Measurements from ENCODE around the gene PPL.
"Not testable (repeated sequence)": the region's sequence is repeated elsewhere in the genome, so short reads cannot be mapped to it uniquely, and the experiment has no call there.

Gene PPL

GRCh38 chr16:4937782-4938682, 1.1 kb upstream of the PPL start:
- DNase-seq (ENCODE audit: low read depth, low spot score) = no peak
- no peak overlapping the region for H3K4me3 ChIP-seq (ENCODE audit: low read length)

GRCh38 chr16:4936181-4936990, 562 bp downstream of the PPL start:
- H3K4me3 ChIP-seq (ENCODE audit: low read length) = no peak overlapping the region
- DNase-seq (ENCODE audit: low read depth, low spot score) = no peak

GRCh38 chr16:4935241-4935855, 1.6 kb downstream of the PPL start:
- H3K4me3 ChIP-seq (ENCODE audit: low read length) = no peak overlapping the region
- no peak for DNase-seq (ENCODE audit: low read depth, low spot score)

GRCh38 chr16:4934591-4934990, 2.4 kb downstream of the PPL start:
- no peak for DNase-seq (ENCODE audit: low read depth, low spot score)
- no peak overlapping the region for H3K4me3 ChIP-seq (ENCODE audit: low read length)

- no peak overlapping the region for H3K4me3 ChIP-seq (ENCODE audit: low read length)
- no peak for DNase-seq (ENCODE audit: low read depth, low spot score)
Measured at GRCh38 chr16:4933871-4934395, 3.0 kb downstream of the PPL start.

- no peak for DNase-seq (ENCODE audit: low read depth, low spot score)
- H3K4me3 ChIP-seq (ENCODE audit: low read length) = no peak overlapping the region
Measured at GRCh38 chr16:4933433-4933832, 3.5 kb downstream of the PPL start.

- H3K4me3 ChIP-seq (ENCODE audit: low read length) = no peak overlapping the region
- DNase-seq (ENCODE audit: low read depth, low spot score) = no peak
Measured at GRCh38 chr16:4931381-4931780, 5.6 kb downstream of the PPL start.

- not testable (repeated sequence) for H3K4me3 ChIP-seq (ENCODE audit: low read length); DNase-seq (ENCODE audit: low read depth, low spot score)
Measured at GRCh38 chr16:4929619-4930018, 7.3 kb downstream of the PPL start.

- DNase-seq (ENCODE audit: low read depth, low spot score) = no peak
- no peak overlapping the region for H3K4me3 ChIP-seq (ENCODE audit: low read length)
Measured at GRCh38 chr16:4928227-4928626, 8.7 kb downstream of the PPL start.

- H3K4me3 ChIP-seq (ENCODE audit: low read length) = no peak overlapping the region
- DNase-seq (ENCODE audit: low read depth, low spot score) = no peak
Measured at GRCh38 chr16:4927661-4928060, 9.3 kb downstream of the PPL start.

- no peak overlapping the region for H3K4me3 ChIP-seq (ENCODE audit: low read length)
- DNase-seq (ENCODE audit: low read depth, low spot score) = no peak
Measured at GRCh38 chr16:4926928-4927327, 10.0 kb downstream of the PPL start.

GRCh38 chr16:4925791-4926190, 11.2 kb downstream of the PPL start:
- H3K4me3 ChIP-seq (ENCODE audit: low read length) = no peak overlapping the region

GRCh38 chr16:4925293-4925607, 11.7 kb downstream of the PPL start:
- H3K4me3 ChIP-seq (ENCODE audit: low read length) = no peak overlapping the region
- no peak for DNase-seq (ENCODE audit: low read depth, low spot score)

More at GRCh38 chr16:4925791-4926190, 11.2 kb downstream of the PPL start:
- no peak for DNase-seq (ENCODE audit: low read depth, low spot score)

- H3K4me3 ChIP-seq (ENCODE audit: low read length) = no peak overlapping the region
- DNase-seq (ENCODE audit: low read depth, low spot score) = no peak
Measured at GRCh38 chr16:4924593-4925292, 12.2 kb downstream of the PPL start.

- no peak overlapping the region for H3K4me3 ChIP-seq (ENCODE audit: low read length)
Measured at GRCh38 chr16:4923853-4924252, 13.1 kb downstream of the PPL start.

GRCh38 chr16:4922721-4923342, 14.1 kb downstream of the PPL start:
- no peak overlapping the region for H3K4me3 ChIP-seq (ENCODE audit: low read length)
- DNase-seq (ENCODE audit: low read depth, low spot score) = no peak

More at GRCh38 chr16:4923853-4924252, 13.1 kb downstream of the PPL start:
- DNase-seq (ENCODE audit: low read depth, low spot score) = no peak

GRCh38 chr16:4920826-4921225, 16.1 kb downstream of the PPL start:
- no peak for DNase-seq (ENCODE audit: low read depth, low spot score)
- no peak overlapping the region for H3K4me3 ChIP-seq (ENCODE audit: low read length)

- no peak for DNase-seq (ENCODE audit: low read depth, low spot score)
- no peak overlapping the region for H3K4me3 ChIP-seq (ENCODE audit: low read length)
Measured at GRCh38 chr16:4918781-4919251, 18.1 kb downstream of the PPL start.

GRCh38 chr16:4917117-4917516, 19.8 kb downstream of the PPL start:
- H3K4me3 ChIP-seq (ENCODE audit: low read length) = no peak overlapping the region
- DNase-seq (ENCODE audit: low read depth, low spot score) = no peak

Data from Jurkat, Clone E6-1 (cell line).